Dermis microvascular lymphatic vessel endothelial cell (primary cell): Measurements from ENCODE around the gene CRADD. TPM values are rescaled to one million over a fixed set of nuclear protein-coding genes. Genes with fewer than 3 reads are reported as not detected.
"Not testable (repeated sequence)": the region's sequence is repeated elsewhere in the genome, so short reads cannot be mapped to it uniquely, and the experiment has no call there.

Experiments used
- DNase-seq, 2 donors: peaks; one replicate each; pipeline versions ENCODE4 v3.0.0 to v3.0.0-alpha.2; 2010; ENCODE audit warnings: low read depth in 2 of 2
- total RNA-seq: library from RNA; depleted of rRNA; stranded (reverse); fragments of >200 nt; gene quantifications from 2 replicates; pipeline ENCODE4 v1.2.1, GENCODE V29; 2014

The CRADD gene
- total RNA-seq, 1 donor from 2014 or later, result 9.6 TPM

DNA sequence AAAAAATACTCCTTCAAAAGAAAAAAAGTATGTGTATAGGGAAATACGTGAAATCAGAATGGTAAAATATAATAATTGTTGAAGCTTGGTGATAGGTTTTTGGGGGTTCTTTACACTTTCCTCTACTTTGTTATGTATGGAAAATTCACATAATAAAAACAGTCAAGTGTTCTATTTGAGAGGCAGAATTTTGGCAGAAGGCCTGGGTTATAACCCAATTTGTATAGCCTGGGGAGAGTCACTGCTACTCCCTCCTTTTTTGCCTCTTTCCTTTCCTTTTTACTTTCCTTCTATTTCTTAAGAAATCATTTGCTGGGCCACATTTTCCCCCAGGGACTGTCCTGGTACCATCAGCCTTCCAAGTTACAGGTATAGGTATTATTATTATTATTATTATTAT lies 105.7 kb downstream of the CRADD start:
- DNase-seq, result no peak

DNA sequence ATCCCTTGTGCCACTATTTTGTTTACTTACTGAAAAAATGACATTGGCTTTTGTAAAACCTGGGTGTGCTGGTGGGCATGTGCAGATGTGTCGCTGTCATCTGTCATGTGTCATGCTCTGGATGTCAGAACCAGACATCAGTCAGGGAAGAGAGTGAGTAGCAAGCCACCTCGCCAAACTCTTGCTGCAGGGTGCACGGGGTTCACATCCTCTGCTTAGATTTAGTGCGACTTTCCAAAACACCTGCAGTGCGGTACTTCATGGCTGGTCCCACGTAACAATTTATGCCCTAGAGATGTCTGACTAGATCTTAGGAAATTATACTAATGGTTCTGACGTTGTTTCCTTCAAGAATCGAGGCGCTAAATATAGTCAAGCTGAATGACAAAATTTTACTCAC lies 106.7 kb downstream of the CRADD start:
- DNase-seq, result peak in 1 of 2 donors; percentile 31

DNA sequence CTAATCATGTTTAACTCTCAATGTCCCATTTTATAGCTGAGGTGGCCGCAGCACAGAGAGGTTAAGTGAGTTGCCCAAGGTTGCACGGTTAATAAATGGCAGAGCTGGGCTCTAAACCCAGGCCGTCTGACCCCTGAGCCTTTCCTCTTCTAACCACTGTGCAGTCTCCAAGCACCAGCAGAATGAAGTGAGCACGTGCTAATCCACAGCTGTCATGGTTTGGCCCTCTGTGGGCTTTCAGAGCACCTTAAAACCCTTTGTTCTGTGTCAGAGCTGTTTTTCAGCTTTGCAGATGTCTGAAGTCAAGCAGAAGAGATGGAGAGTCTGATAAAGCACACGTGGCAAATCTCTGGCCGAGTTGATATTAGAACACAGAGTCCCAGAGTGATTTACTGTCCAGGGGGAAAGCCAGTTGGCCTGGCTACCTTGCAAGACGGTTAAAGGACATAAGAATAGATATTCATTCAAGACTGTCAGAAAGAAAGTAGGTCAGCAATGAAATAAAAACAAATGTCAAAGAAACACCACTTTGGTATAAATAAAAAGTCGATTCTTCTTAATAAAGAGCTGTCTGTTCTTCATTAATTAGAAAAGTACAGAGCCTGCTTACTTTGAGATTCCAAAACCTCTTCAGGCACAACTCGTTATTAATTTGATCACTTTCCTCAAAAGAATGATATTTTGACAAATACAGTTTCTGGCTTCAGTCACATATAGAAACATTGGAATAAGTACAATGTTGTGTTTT lies 107.3 kb downstream of the CRADD start:
- peak in 1 of 2 donors; percentile 88 for DNase-seq

DNA sequence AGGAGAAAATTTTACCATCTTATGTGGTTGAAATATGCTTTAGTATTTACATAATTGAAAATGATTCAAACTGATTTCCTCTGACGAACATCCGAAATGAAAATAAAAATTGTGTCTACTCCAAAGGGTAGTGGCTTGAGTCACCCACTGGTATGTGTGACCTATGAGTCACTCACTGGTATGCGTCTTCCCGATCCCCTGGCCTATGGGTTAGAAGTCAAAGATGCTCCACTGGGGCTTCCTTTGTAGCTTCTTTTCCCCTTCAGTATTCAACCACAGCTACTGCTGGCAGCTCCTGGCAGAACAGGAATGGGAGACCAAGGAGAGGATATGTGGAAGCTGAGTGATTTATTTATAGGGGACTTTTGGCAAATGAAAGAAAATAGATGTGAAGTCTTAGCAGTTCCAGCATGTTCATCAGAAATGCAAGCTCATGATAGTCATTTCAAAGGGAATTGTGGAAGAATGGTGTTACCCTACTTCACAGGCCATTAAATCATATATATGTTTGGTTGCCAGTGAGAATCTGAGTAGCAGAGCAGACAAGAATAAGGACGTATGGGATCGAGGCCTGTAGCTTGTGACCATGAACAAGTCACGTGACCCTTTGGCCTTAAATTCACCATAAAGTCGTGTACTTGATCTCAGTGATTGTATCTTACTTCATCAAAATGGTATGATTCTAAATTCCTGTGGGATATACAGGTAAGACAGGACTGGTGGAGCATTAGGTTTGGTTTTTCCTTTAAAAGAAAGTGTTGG lies 108.3 kb downstream of the CRADD start:
- DNase-seq, result peak; percentile 75 to 93

DNA sequence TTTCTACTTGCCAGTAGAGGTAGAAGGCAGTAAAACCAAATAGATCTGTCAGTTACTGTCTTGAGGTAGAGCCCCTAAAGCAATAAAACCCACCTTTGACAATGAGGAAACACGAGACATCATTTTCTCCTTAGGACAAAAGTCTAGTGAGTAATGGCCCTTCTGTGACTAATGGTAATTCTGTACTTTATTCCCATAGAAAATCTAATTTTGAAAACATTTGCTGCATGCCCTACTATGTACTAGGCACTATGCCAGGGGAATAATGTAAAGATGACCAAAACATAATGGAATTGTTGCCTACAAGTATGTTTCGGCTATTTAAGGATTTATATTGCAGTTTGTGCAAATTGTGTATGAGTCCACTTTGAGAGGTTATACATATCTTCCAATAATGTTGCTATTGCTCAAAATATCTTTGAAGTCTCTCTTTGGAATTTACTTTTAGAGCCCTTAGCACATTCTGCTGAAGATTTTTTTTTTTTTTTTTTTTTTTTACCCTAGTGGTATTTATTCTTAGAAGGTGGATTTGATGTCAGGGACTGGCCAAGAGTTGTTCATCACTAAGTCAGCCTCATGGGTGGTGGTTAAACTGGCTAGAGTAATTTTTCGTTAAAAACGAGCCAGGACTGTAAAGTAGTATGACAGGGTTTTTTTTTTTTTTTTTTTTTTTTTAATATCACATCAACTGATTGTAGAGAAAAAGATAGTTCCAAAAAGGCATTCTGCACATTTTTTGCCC lies 109.7 kb downstream of the CRADD start:
- DNase-seq, result peak in 1 of 2 donors; percentile 20

DNA sequence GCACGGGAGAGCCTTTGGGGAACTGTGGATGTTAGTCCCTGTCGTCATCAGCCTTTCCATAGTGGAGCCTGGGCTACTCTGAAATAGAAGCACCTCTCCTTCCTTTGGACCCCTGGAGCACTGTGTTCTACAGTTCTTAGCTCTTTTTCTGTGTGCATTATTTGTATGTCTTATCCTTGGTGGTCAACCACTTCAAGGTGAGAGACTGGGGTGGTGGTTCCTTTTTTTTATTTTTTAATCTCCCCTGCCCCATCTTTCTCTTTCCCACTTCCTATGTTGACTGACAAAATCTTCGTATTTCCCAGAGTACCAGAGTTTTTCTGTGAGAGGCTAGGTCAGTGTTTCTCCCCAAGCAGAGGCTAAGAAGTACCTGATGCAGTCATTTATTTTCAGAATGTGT lies 111.7 kb downstream of the CRADD start:
- DNase-seq, result no peak

DNA sequence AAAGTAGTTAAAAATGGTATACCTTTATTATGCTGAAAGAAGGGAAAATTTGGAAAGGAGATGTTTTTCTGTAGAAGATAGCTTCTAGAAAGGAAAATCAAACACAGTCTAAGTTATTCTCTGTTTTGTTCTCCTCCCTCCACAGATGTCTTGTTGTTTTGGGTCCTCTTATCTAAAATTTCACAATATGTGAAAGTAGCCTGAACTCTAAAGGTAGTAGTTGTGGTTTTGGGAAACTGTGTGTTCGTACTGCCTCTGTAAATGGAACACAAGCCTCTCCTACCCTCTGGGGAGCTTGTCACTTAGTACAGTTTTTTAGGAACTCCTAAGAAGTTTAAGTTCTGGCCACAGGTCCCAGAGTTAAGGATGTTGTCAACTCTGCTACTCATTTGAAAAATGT lies 112.6 kb downstream of the CRADD start:
- DNase-seq, result no peak

DNA sequence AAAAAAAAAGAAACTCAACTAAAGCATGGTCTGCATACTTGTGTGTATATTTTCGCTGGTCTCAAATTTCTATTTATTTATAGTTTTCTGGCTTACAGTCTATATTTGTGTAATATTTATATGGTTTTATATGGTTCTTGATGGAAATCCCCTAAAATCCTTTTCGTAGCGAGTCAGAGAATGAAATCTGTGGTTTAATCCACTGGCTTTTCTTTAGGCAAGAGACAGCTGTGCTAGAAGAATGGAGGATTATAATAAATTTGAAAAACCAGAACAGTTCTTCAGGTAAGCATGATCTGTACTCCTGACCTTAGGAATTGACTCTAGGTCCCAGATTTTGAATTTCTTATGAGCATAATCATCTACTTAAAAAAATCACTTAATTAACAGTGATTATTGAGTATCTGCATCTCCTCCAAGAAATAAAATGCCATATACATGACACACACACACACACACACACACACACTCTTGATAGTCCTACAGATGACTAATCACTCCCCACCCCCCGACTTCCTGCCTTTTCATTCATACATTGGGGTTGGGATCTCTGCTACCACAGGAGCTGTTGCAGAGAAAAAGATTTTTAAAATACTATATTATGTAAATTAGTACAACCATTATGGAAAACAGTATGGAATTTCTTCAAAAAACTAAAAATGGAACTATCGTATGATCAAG lies 113.4 kb downstream of the CRADD start:
- DNase-seq, result peak; percentile 47 to 90

DNA sequence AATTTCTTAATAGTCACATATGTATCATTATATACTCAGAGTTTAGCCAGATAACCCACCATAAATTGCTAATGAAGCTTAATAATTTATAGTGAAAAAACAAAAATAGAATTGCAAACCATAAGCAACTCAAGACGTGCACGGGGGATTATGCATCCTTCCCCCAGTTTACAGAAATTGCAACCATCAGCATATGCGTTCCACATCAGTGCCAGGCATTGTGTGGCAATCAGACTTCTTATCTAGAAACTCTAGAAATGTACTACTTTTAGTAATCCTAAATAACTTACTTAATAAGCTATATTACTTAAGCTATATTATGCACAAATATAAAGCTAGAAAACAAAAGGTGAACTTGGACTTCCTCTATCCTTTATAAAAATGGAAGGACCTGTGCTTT lies 115.8 kb downstream of the CRADD start:
- no peak for DNase-seq

DNA sequence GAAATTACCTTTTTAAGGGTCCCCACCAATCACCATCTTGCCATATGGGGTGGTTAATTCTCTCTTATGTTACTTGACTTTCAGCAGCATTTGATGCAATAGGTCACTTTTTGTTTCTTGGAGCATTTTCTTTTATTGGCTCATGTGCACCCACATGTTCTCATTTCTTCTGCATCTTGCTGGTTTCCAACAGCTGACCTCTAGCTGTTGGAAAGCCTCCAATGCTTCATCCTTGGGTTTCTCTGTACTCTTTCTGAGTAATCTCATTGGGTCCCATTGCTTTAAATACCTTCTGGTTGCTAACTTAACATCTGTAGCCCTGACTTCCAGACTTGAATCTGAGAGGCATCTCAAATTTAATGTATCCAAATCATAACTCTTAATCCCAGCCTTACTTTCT lies 116.8 kb downstream of the CRADD start:
- no peak for DNase-seq

DNA sequence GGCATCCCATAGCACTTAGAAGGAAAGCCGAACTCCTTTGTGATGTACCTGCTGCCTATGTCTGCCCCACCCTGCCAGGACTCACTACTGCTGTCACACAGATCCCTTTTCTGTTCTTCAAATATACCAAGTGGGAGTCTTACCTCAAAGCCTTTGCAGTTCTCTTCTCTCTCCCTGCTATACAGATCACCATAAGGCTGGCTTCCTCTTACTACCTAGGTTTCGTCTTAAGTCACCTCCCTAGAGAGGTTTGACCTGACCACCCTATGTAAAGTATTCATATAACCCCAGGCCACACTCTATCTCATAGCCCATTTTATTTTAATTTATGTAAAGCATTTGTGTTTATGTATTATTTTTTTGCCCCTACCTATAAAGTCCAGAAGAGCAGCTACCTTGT lies 117.6 kb downstream of the CRADD start:
- DNase-seq, result no peak

DNA sequence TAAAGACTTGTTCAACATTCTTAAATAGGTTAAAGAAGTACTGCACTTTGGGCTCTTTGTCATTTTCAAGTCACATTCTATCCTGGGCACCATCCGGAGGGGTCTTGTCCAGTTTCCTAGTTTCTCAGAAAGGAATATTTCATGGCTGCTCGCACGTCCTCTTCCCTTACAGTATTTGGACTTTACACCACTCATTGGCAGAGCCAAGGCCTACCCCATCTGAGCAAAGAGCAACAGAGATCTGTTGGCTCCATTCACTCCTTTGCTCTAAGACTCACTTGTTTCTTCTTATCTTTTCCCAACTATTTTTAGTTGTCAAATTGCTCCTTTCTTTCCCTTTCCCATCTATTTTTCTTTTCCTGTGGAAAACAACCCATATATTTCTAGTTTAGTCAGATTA lies 118.2 kb downstream of the CRADD start:
- no peak for DNase-seq

DNA sequence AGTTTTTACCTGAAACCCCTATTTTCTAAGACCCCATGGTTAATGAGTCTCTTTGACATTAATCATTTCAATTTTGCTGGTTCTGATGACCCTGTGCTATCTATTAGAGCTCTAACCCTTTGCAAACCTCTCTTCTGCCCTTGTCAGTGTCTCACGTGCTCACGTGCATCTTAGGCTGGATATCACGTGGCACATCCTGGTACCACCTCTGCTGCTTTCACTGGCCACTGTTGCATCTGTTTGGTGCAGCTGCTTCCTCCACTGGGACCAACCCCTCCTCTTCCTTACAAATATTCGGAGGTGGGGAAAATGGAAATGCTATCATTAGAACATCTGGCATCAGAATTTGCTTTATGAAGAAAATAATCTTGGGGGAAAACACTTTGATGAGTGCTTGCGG lies 119.6 kb downstream of the CRADD start:
- DNase-seq, result no peak

DNA sequence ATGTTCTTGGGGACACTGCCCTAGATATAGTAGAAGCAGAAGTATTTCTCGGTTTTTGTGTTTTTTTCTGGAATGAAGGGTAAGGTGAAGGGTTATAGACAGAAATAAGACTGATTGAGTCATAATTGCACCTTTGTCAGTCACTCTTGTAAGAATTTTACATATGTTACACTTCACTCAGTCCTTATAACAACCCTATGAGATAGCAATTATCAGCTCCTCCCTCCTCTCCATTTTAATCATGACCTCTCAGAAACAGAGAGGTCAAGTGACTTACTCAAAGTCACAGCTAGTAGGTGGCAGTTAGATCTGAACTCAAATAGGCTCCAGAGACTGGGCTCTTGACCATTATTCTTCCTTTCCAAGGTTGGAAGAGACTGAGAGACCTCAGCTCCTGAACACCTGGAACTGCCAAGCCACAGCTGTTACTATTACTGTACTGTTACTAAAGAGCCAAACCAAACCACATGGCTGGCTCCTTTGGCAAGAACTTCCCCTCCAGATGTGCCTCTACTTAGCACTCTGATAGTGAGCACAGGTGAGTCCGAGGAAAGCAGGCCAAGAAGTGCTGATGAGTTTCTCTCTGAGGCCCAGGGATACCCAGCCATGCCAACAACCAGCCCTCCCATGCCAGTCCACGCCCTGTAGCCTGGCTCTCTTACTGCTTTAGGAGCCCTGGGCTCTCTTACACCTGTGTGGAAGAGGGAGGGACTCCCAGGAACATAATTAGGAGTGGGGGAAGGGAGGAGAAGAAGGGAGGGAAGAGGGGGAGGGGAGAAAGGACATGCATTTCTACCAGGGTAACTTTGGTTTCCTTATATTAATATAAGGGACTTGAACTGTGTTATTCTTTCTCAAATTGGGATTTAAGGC lies 121.3 kb downstream of the CRADD start:
- DNase-seq, result no peak

DNA sequence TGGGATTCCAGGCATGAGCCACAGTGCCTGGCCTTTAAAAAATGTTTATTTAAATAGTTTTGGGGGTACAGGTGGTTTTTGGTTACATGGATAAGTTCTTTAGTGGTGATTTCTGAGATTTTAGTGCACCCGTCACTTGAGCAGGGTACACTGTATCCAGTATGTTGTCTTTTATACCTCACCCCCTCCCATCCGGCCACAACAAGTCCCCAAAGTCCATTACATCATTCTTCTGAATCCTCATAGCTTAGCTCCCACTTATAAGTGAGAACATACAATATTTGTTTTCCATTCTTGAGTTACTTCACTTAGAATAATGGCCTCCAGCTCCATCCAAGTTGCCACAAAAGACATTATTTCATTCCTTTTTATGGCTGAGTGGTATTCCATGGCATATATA lies 124.5 kb downstream of the CRADD start:
- DNase-seq, result not testable (repeated sequence)

DNA sequence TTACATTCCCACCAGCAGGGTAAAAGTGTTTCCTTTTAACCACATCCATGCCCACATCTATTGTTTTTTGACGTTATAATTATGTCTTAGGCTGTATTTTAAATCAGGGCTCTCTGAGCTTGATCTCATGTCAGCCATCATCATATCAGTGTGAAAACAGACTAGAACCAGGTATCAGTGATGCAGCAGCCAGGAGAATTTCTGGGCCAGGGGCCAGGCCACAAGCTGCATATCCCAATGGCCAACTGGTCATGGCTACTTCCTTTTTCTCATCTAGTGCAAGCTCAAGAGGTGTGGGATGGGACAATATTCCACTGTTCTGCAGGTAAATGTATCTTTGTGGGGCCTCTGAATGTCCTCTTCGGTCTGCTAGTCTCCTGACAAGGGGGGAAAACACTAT lies 125.1 kb downstream of the CRADD start:
- no peak for DNase-seq

DNA sequence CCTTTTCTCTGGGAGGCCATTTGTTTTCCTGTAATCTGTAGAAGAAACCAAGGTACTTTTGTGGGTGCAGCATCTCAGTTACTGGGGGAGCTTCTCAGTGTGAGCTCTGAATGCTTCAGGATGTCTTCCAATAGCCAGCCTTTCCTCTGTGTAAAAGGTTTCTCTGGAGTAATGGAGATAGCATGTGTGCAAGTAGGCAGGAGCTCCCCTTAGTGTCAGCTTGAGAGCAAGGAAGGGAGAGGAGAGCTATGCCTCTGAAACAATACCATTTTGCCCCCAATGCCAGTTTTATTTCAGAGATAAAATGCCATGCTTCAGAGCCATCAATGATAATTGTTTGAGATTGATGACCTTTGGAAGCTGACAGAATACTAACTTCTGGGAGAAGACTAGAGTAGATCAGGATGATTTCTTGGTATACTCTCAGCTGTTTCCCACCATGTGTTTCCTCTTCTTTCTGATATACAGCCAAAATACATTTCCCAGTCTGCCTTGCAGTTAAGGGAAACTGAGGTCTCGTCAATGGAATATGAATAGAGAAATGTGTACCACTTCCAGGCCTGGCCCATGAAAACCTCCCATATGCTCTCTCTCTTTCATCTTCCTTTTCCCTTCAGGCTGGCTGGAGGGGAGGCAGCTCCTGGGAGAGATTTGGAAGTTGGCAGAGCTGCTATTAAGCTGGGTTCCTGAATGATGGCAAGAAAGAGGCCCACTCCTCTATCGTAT lies 125.7 kb downstream of the CRADD start:
- peak in 1 of 2 donors; percentile 12 for DNase-seq

DNA sequence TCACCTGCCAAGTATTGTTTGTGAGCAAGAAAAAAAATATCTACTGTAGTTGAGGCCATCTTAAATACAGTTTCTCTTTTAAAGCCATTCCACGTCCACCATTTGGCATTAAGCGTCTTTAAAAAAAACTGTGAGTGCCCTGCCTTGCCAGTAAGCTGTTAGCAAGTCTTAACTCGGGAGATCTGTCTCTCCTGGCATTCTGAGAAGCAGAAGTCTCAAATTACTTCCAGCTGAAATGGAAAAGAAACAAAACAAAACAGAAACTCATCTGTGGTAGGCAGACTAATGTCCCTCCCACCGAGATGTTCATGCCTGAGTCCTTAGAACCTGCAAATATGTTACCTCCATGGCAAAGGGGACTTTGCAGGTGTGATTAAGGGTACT lies 126.2 kb downstream of the CRADD start:
- no peak for DNase-seq

DNA sequence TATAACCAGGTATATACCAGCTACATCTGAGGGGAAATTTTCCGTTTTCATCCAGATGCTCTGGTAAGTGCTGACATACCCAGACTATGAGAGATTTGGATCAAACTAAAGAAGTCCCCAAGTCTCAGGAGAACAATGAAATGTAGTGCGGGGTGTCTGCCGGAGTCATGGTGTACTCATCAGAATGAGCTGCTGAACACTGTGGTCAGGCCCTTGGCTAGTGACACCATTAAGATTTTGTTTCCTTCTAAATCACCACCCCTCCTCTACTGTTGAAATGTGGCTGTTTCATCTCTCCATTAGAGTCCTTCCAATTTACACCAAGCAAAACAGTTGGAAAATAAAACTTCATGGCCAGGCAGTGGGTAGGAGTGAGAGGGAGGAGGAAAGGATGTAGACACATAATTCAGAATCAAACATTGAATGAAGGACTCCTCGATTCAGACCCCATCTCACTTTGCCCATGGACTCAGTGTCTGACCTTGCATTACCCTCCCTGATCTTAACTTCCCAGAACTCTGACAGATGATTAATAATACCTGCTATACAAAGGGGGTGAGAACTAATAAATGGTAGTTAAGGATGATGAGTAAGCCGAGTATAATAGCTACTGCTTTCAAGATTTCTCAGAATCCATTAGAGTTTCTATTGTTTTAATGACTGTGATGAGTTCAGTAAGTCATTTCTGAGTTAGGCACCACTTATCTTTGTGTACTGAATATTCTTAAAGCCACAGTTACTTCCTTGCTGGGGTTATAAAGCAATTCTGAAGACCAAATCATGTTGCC lies 127.4 kb downstream of the CRADD start:
- DNase-seq, result peak in 1 of 2 donors; percentile 25
